NCI-H1930 (cell line): ENCODE results near the gene RFC4.
A peak's percentile ranks its signal among the peaks of the same experiment; 100 is the strongest.
"Not testable (repeated sequence)": the region's sequence is repeated elsewhere in the genome, so short reads cannot be mapped to it uniquely, and the experiment has no call there.

Source experiments
- DNase-seq, 2 experiments: peaks; one replicate each; lab custom pipeline; 2025; lab: John Stamatoyannopoulos, UW

Gene RFC4

GRCh38 chr3:186824430-186825139 is 18.3 kb upstream of the RFC4 start:
- no peak for DNase-seq

- no peak for DNase-seq
Measured at GRCh38 chr3:186823386-186823785, 17.1 kb upstream of the RFC4 start.

- not testable (repeated sequence) for DNase-seq
Measured at GRCh38 chr3:186822388-186822759, 16.1 kb upstream of the RFC4 start.

GRCh38 chr3:186821429-186822387 is 15.4 kb upstream of the RFC4 start:
- peak in 1 of 2 experiments; percentile 5 for DNase-seq

GRCh38 chr3:186818956-186819355 is 12.7 kb upstream of the RFC4 start:
- DNase-seq: no peak

- no peak for DNase-seq
Measured at GRCh38 chr3:186818516-186818915, 12.2 kb upstream of the RFC4 start.

GRCh38 chr3:186815435-186815834 is 9.2 kb upstream of the RFC4 start:
- DNase-seq: no peak

- DNase-seq: no peak
Measured at GRCh38 chr3:186814100-186814499, 7.8 kb upstream of the RFC4 start.

GRCh38 chr3:186811313-186811712 is 5.0 kb upstream of the RFC4 start:
- DNase-seq: not testable (repeated sequence)

- DNase-seq: no peak
Measured at GRCh38 chr3:186810336-186810996, 4.2 kb upstream of the RFC4 start.

GRCh38 chr3:186807231-186807630 is 949 bp upstream of the RFC4 start:
- DNase-seq: no peak

- DNase-seq: not testable (repeated sequence)
Measured at GRCh38 chr3:186803447-186803846, 2.8 kb downstream of the RFC4 start.

- DNase-seq: no peak
Measured at GRCh38 chr3:186802701-186803100, 3.6 kb downstream of the RFC4 start.

- no peak for DNase-seq
Measured at GRCh38 chr3:186800285-186800684, 6.0 kb downstream of the RFC4 start.

- DNase-seq: no peak
Measured at GRCh38 chr3:186798239-186798874, 7.9 kb downstream of the RFC4 start.

- no peak for DNase-seq
Measured at GRCh38 chr3:186790261-186790981, 15.9 kb downstream of the RFC4 start.

GRCh38 chr3:186789554-186790260 is 16.6 kb downstream of the RFC4 start:
- DNase-seq: no peak

GRCh38 chr3:186788482-186789370 is 17.6 kb downstream of the RFC4 start:
- no peak for DNase-seq

- no peak for DNase-seq
Measured at GRCh38 chr3:186787642-186788481, 18.4 kb downstream of the RFC4 start.
